Astrocyte (in vitro differentiated cells and primary cell): ENCODE measurements around the gene APOBEC3G. TPM values are rescaled to one million over a fixed set of nuclear protein-coding genes. Genes with fewer than 3 reads are reported as not detected.

ENCODE experiments used
- DNase-seq: peaks from one replicate; pipeline ENCODE4 v3.0.0-alpha.2; 2010; ENCODE audit warnings: low read depth
- FAIRE-seq: peaks from 2 replicates; lab custom pipeline; 2011; peaks lifted over from hg19 to GRCh38; lab: Jason Lieb, UNC
- H2AFZ ChIP-seq: 2 replicates; pipeline ENCODE4 v1.6.0; 2012; ENCODE audit warnings: low read depth, low read length, inconsistent platforms
- H3K27ac ChIP-seq: 2 replicates; pipeline ENCODE4 v1.5.1; 2011; ENCODE audit warnings: low read depth, low read length, inconsistent platforms
- H3K27me3 ChIP-seq: 2 replicates; pipeline ENCODE4 v1.6.0; 2011; ENCODE audit warnings: low read length, inconsistent platforms; ENCODE audit not compliant: insufficient read depth
- H3K36me3 ChIP-seq: 2 replicates; pipeline ENCODE4 v1.5.1; 2011; ENCODE audit warnings: low read length, inconsistent platforms; ENCODE audit not compliant: insufficient read depth
- H3K4me1 ChIP-seq: 2 replicates; pipeline ENCODE4 v1.5.1; 2011; ENCODE audit warnings: low read length, inconsistent platforms; ENCODE audit not compliant: insufficient read depth
- H3K4me2 ChIP-seq: 2 replicates; pipeline ENCODE4 v1.6.0; 2012; ENCODE audit warnings: low read length, inconsistent platforms
- H3K4me3 ChIP-seq: 2 replicates; pipeline ENCODE4 v1.5.1; 2011; ENCODE audit warnings: low read depth, mild to moderate bottlenecking, low read length, inconsistent platforms; ENCODE audit not compliant: insufficient read depth
- H3K79me2 ChIP-seq: 2 replicates; pipeline ENCODE4 v1.6.0; 2012; ENCODE audit warnings: mild to moderate bottlenecking, low read length, inconsistent platforms; ENCODE audit not compliant: insufficient read depth
- H3K9ac ChIP-seq: 2 replicates; pipeline ENCODE4 v1.6.0; 2012; ENCODE audit warnings: mild to moderate bottlenecking, low read length, inconsistent platforms
- H3K9me3 ChIP-seq: 2 replicates; pipeline ENCODE4 v1.5.1; 2012; ENCODE audit warnings: low read depth, mild to moderate bottlenecking, low read length, inconsistent platforms; ENCODE audit not compliant: insufficient read depth
- H4K20me1 ChIP-seq: 2 replicates; pipeline ENCODE4 v1.6.0; 2012; ENCODE audit warnings: low read length, inconsistent platforms; ENCODE audit not compliant: insufficient read depth
- H3K27ac Mint-ChIP-seq: one replicate; pipeline ENCODE4 v1.8.0; 2021; ENCODE audit warnings: mild to moderate bottlenecking, mixed read lengths; ENCODE audit not compliant: unreplicated experiment
- H3K27me3 Mint-ChIP-seq: one replicate; pipeline ENCODE4 v1.8.0; 2021; ENCODE audit warnings: low read depth, mixed read lengths; ENCODE audit not compliant: unreplicated experiment
- H3K36me3 Mint-ChIP-seq: one replicate; pipeline ENCODE4 v1.8.0; 2021; ENCODE audit warnings: low read depth, mixed read lengths; ENCODE audit not compliant: unreplicated experiment
- H3K4me1 Mint-ChIP-seq: one replicate; pipeline ENCODE4 v1.8.0; 2021; ENCODE audit warnings: low read depth, mixed read lengths; ENCODE audit not compliant: unreplicated experiment
- H3K4me3 Mint-ChIP-seq: one replicate; pipeline ENCODE4 v1.8.0; 2021; ENCODE audit warnings: mild to moderate bottlenecking, moderate library complexity, mixed read lengths; ENCODE audit not compliant: unreplicated experiment
- H3K9me3 Mint-ChIP-seq: one replicate; pipeline ENCODE4 v1.8.0; 2021; ENCODE audit warnings: mild to moderate bottlenecking, mixed read lengths; ENCODE audit not compliant: unreplicated experiment
- EZH2 ChIP-seq: IDR thresholded peaks from 2 replicates; pipeline ENCODE4 v1.6.1; 2012; ENCODE audit warnings: mild to moderate bottlenecking, low read length, inconsistent platforms; ENCODE audit not compliant: insufficient read depth
- total RNA-seq: library from RNA; stranded (reverse); gene quantifications from 2 replicates; pipeline ENCODE4 v1.2.1, GENCODE V29; 2021
- TF ChIP-seq, protein P1 (sequence below): IDR thresholded peaks from 2 replicates; pipeline ENCODE4 v1.5.1; 2011; ENCODE audit warnings: low read depth, mild to moderate bottlenecking, inconsistent platforms, low read length, moderate library complexity; ENCODE audit not compliant: insufficient read depth

Gene APOBEC3G
- total RNA-seq, 1 donor from 2014 or later: 2.4 TPM

DNA sequence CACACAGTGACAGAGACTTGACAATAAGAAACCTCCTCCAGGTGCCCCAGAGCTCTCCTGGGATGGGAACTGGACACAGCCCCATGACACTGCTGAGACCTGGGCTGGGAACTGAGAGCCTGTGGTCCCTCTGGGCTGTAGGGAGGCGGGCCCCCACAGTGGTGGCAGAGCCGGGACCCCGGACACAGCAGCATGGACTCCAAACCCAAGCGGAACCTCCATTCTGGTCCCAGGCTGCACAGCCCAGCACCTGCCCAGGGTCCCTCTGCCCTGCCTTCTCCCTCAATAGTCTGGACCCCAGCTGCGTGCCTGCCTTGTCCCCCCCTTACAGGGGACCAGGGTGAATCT, 11.6 kb downstream of the APOBEC3G start:
- DNase-seq (no peak), FAIRE-seq (no peak)
- H3K4me1 Mint-ChIP-seq: peaks cover 3% of the 10 kb centered on the region
- no peaks in the 10 kb centered on the region for H3K9me3 Mint-ChIP-seq
- H3K27me3 Mint-ChIP-seq: peaks cover 28% of the 10 kb centered on the region
- no peak overlapping the region for H3K27ac Mint-ChIP-seq
- H3K9ac ChIP-seq: no peak overlapping the region
- H3K4me3 Mint-ChIP-seq: no peak overlapping the region
- no peaks in the 10 kb centered on the region for H3K4me1 ChIP-seq
- H4K20me1 ChIP-seq: no peaks in the 10 kb centered on the region
- H2AFZ ChIP-seq: no peak overlapping the region
- H3K9me3 ChIP-seq: no peaks in the 10 kb centered on the region
- peaks cover 3% of the 10 kb centered on the region for H3K36me3 Mint-ChIP-seq
- H3K27ac ChIP-seq: no peak overlapping the region
- H3K4me2 ChIP-seq: no peak overlapping the region
- H3K36me3 ChIP-seq: no peaks in the 10 kb centered on the region
- no peak for TF ChIP-seq EZH2
- TF ChIP-seq, protein P1, sequence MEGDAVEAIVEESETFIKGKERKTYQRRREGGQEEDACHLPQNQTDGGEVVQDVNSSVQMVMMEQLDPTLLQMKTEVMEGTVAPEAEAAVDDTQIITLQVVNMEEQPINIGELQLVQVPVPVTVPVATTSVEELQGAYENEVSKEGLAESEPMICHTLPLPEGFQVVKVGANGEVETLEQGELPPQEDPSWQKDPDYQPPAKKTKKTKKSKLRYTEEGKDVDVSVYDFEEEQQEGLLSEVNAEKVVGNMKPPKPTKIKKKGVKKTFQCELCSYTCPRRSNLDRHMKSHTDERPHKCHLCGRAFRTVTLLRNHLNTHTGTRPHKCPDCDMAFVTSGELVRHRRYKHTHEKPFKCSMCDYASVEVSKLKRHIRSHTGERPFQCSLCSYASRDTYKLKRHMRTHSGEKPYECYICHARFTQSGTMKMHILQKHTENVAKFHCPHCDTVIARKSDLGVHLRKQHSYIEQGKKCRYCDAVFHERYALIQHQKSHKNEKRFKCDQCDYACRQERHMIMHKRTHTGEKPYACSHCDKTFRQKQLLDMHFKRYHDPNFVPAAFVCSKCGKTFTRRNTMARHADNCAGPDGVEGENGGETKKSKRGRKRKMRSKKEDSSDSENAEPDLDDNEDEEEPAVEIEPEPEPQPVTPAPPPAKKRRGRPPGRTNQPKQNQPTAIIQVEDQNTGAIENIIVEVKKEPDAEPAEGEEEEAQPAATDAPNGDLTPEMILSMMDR: no peak
- no peaks in the 10 kb centered on the region for H3K27me3 ChIP-seq
- no peaks in the 10 kb centered on the region for H3K79me2 ChIP-seq
- H3K4me3 ChIP-seq: no peak overlapping the region

DNA sequence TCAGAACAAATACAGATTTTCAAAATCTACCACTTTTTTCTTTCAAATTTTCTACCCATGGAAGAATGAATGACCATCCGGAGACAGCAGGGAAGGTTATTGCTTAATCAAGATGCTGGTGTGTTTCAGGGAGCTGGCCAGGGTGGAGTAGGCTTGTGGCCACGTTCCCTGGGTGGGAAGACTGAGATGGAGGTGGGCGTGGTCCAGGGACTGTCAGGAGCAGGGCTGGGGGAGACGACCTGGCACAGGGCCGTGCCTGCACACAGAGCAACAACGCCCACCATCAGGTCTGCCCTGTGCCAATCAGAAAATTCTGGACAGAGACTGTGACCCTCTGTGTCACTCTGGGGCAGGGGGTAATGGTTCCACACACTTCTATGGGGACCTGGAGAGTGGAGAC, 12.9 kb downstream of the APOBEC3G start:
- no peak for FAIRE-seq
- Mint-ChIP-seq H3K4me1 (peaks cover 3% of the 10 kb centered on the region), H3K27ac (no peak overlapping the region), H3K27me3 (peaks cover 25% of the 10 kb centered on the region), H3K36me3 (peaks cover 3% of the 10 kb centered on the region), H3K9me3 (no peaks in the 10 kb centered on the region), H3K4me3 (no peak overlapping the region)
- Histone ChIP-seq H2AFZ (no peak overlapping the region), H4K20me1 (no peaks in the 10 kb centered on the region), H3K79me2 (no peaks in the 10 kb centered on the region), H3K27me3 (no peaks in the 10 kb centered on the region), H3K4me2 (no peak overlapping the region), H3K27ac (no peak overlapping the region), H3K4me3 (no peak overlapping the region), H3K36me3 (no peaks in the 10 kb centered on the region), H3K9me3 (no peaks in the 10 kb centered on the region), H3K9ac (no peak overlapping the region), H3K4me1 (no peaks in the 10 kb centered on the region)
- no peak for TF ChIP-seq EZH2
- TF ChIP-seq, protein P1: no peak
- no peak for DNase-seq

DNA sequence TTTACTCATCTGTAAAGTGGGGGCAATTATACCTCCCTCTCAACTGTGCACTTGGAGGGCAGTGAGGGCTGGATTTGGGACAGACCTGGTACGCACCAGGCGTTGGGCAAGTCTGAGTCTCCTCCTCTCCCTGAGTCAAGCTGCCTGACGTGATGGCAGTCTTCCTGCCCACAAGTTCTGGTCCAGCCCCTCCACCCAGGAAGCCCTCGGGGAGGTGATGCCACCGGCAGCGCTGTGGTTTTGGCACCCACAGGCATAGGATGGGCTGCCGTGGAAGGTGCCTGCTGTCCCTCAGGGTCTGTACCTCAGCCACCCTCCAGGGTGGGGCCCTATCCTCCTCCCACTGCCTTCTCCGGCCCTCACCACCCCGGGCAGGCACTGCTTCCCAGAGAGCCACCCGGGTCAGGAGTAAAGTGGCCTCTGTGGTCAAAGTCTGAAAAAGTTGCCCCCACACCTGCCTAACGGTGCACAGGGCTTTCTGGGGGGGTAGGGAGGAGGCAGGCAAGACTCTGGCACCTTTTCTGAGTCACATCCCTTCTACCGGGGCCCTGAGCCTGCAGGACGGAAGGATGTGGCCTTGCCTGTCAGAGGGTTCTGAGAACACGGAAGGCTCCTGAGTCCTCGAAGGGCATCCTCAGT, 13.5 kb downstream of the APOBEC3G start:
- H3K9me3 Mint-ChIP-seq: no peaks in the 10 kb centered on the region
- peaks cover 3% of the 10 kb centered on the region for H3K36me3 Mint-ChIP-seq
- no peaks in the 10 kb centered on the region for H3K9me3 ChIP-seq
- H3K79me2 ChIP-seq: no peaks in the 10 kb centered on the region
- H3K36me3 ChIP-seq: no peaks in the 10 kb centered on the region
- TF ChIP-seq EZH2: no peak
- TF ChIP-seq, protein P1: no peak
- DNase-seq (no peak), FAIRE-seq (no peak)
- H3K4me2 ChIP-seq: no peak overlapping the region
- H2AFZ ChIP-seq: no peak overlapping the region
- H3K27ac ChIP-seq: no peak overlapping the region
- H3K4me1 Mint-ChIP-seq: peaks cover 3% of the 10 kb centered on the region
- no peak overlapping the region for H3K9ac ChIP-seq
- no peak overlapping the region for H3K27ac Mint-ChIP-seq
- H3K27me3 Mint-ChIP-seq: peaks cover 25% of the 10 kb centered on the region
- H4K20me1 ChIP-seq: no peaks in the 10 kb centered on the region
- H3K4me3 Mint-ChIP-seq: no peak overlapping the region
- no peaks in the 10 kb centered on the region for H3K27me3 ChIP-seq
- H3K4me1 ChIP-seq: no peaks in the 10 kb centered on the region
- H3K4me3 ChIP-seq: no peak overlapping the region
